HFFc6 (cell line): ENCODE data around the gene SUV39H2. TPM values are rescaled to one million over a fixed set of nuclear protein-coding genes. Genes with fewer than 3 reads are reported as not detected.

ENCODE experiments used
- DNase-seq: peaks from one replicate; pipeline ENCODE4 v3.0.0-alpha.2; 2018
- H3K27ac Mint-ChIP-seq: 2 replicates; pipeline ENCODE4 v1.8.0; 2020; ENCODE audit warnings: mild to moderate bottlenecking, mixed read lengths
- H3K27me3 Mint-ChIP-seq: 2 replicates; pipeline ENCODE4 v1.8.0; 2021; ENCODE audit warnings: mild to moderate bottlenecking, moderate library complexity, mixed read lengths; ENCODE audit not compliant: insufficient read depth
- H3K36me3 Mint-ChIP-seq: 2 replicates; pipeline ENCODE4 v1.8.0; 2021; ENCODE audit warnings: low read depth, mixed read lengths
- H3K4me1 Mint-ChIP-seq: 2 replicates; pipeline ENCODE4 v1.8.0; 2020; ENCODE audit warnings: low read depth, mixed read lengths
- H3K4me3 Mint-ChIP-seq: 2 replicates; pipeline ENCODE4 v1.8.0; 2020; ENCODE audit warnings: mild to moderate bottlenecking, moderate library complexity, mixed read lengths
- H3K9me3 Mint-ChIP-seq: 2 replicates; pipeline ENCODE4 v1.8.0; 2020; ENCODE audit warnings: mild to moderate bottlenecking, mixed read lengths
- long read RNA-seq: library from polyadenylated mRNA; unstranded; transcript quantifications from one replicate; pipeline ENCODE4 v2.0.0, GENCODE V29; 2019
- total RNA-seq, 6 experiments: library from RNA; stranded (reverse); fragmentation: NEBNext Ultra II Directional; extraction: Animal tissue kit (Norgen Biotek cat#: 25700); gene quantifications; 2 replicates in 1 of 6; 3 replicates in 5 of 6; pipeline ENCODE4 v1.2.3, GENCODE V29; 2021
- TF ChIP-seq, protein P1 (sequence below): fragments of 200-600 bp; sonication (generic); IDR thresholded peaks from 2 replicates; pipeline ENCODE4 v1.5.0; 2021; ENCODE audit warnings: antibody characterized with exemption, mild to moderate bottlenecking

Gene SUV39H2, protein sequence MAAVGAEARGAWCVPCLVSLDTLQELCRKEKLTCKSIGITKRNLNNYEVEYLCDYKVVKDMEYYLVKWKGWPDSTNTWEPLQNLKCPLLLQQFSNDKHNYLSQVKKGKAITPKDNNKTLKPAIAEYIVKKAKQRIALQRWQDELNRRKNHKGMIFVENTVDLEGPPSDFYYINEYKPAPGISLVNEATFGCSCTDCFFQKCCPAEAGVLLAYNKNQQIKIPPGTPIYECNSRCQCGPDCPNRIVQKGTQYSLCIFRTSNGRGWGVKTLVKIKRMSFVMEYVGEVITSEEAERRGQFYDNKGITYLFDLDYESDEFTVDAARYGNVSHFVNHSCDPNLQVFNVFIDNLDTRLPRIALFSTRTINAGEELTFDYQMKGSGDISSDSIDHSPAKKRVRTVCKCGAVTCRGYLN
- 10 to 100 TPM in 5 of 6 experiments, 1 to 10 TPM in 1; 8.6 to 18.1 (median 13.9) TPM for total RNA-seq
- long read RNA-seq, partial matches to known transcripts = 0 of 13 reads
- long read RNA-seq, other reads (novel, unspliced or antisense) = 6 of 13 reads

DNA sequence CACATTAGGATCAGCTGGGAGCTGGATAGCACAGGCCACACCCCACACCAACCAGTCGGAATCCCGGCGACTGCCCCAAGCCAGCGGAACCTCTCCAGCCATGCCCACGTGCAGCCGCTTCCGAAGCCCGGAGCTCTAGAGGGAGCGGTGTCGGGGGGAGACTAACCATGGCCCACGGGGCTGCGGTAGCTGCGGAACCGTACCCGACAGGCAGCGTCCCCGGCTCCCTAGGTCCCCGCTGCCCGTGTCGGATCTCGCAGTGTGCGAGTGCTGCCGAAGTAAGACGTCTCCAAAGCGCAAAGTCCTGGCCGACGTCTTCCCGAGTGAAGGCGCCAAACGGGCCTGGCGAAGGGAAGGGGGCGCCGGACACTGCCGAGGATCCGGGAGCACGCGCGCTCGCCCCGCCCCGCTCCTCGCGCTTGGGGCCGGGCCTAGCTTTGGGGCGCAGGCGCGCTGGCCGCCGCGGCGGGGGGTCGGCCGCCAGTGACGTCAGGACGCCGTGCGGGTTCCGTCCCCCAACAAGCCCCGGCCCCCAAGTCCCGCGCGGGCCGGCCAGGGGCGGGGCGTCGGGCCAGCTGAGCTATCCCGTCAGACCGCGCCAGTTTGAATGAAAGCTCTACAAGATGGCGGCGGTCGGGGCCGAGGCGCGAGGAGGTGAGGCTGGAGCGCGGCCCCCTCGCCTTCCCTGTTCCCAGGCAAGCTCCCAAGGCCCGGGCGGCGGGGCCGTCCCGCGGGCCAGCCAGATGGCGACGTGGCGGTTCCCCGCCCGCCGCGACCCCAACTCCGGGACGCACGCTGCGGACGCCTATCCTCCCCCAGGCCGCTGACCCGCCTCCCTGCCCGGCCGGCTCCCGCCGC, at the start of gene SUV39H2:
TSS of gene SUV39H2 (plus strand) at position 601 of the 858 bp plus-strand sequence. CDS start at position 624, 23 bp downstream.
- Mint-ChIP-seq H3K4me1 (peaks cover 36% of the 10 kb centered on the region), H3K36me3 (no peaks in the 10 kb centered on the region), H3K27me3 (no peaks in the 10 kb centered on the region), H3K27ac (peak within 1 kb of the TSS; percentile 90), H3K9me3 (no peaks in the 10 kb centered on the region), H3K4me3 (peak within 1 kb of the TSS; percentile 96)
- DNase-seq = peak; percentile 90
- TF ChIP-seq, protein P1, sequence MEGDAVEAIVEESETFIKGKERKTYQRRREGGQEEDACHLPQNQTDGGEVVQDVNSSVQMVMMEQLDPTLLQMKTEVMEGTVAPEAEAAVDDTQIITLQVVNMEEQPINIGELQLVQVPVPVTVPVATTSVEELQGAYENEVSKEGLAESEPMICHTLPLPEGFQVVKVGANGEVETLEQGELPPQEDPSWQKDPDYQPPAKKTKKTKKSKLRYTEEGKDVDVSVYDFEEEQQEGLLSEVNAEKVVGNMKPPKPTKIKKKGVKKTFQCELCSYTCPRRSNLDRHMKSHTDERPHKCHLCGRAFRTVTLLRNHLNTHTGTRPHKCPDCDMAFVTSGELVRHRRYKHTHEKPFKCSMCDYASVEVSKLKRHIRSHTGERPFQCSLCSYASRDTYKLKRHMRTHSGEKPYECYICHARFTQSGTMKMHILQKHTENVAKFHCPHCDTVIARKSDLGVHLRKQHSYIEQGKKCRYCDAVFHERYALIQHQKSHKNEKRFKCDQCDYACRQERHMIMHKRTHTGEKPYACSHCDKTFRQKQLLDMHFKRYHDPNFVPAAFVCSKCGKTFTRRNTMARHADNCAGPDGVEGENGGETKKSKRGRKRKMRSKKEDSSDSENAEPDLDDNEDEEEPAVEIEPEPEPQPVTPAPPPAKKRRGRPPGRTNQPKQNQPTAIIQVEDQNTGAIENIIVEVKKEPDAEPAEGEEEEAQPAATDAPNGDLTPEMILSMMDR = no peak

DNA sequence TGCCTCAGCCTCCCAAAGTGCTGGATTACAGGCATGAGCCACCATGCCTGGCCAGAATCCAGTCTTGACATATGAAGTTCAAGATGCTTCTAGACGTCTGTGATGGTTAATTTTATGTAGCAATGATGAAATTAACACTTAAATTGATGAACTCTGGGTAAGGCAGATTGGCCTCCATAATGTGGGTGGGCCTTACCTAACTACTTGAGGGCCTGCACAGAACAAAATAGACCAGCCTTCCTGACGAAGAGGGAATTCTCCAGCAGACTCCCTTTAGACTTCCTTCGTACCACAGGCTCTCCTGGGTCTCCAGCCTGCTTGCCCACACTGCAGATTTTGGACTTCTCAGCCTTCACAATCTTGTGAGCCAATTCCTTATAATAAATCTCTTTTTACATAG, 45.6 kb upstream of the SUV39H2 start:
- H3K36me3 Mint-ChIP-seq = no peaks in the 10 kb centered on the region

DNA sequence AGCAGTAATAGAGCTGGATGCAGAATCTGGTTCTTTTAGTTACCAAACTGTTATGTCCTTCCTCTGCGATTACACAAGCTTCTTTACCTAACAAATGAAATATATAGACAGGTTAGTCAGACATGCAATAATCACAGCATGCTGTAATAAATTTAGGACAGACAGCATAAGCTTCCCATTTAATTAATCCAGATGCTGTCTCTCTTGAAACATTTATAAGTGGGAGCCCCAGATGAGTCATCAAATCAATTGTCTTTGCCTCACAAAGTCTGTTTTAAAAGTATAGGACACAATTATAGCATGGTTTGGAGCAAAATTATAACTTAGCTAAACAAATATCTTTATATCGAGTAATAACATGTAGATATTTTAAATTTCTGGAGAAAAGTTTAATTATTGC, 42.5 kb upstream of the SUV39H2 start:
- DNase-seq = no peak
- H3K27me3 Mint-ChIP-seq = no peaks in the 10 kb centered on the region
- no peak overlapping the region for H3K27ac Mint-ChIP-seq
- H3K4me3 Mint-ChIP-seq = no peak overlapping the region
- H3K9me3 Mint-ChIP-seq = no peaks in the 10 kb centered on the region
- peaks cover 5% of the 10 kb centered on the region for H3K36me3 Mint-ChIP-seq
- peaks cover 20% of the 10 kb centered on the region for H3K4me1 Mint-ChIP-seq
- TF ChIP-seq, protein P1 = no peak

More for the DNA sequence above, 45.6 kb upstream of the SUV39H2 start:
- Mint-ChIP-seq H3K27ac (no peak overlapping the region), H3K27me3 (no peaks in the 10 kb centered on the region), H3K4me3 (no peak overlapping the region), H3K9me3 (no peaks in the 10 kb centered on the region), H3K4me1 (peaks cover 7% of the 10 kb centered on the region)
- TF ChIP-seq, protein P1 = no peak
- no peak for DNase-seq

DNA sequence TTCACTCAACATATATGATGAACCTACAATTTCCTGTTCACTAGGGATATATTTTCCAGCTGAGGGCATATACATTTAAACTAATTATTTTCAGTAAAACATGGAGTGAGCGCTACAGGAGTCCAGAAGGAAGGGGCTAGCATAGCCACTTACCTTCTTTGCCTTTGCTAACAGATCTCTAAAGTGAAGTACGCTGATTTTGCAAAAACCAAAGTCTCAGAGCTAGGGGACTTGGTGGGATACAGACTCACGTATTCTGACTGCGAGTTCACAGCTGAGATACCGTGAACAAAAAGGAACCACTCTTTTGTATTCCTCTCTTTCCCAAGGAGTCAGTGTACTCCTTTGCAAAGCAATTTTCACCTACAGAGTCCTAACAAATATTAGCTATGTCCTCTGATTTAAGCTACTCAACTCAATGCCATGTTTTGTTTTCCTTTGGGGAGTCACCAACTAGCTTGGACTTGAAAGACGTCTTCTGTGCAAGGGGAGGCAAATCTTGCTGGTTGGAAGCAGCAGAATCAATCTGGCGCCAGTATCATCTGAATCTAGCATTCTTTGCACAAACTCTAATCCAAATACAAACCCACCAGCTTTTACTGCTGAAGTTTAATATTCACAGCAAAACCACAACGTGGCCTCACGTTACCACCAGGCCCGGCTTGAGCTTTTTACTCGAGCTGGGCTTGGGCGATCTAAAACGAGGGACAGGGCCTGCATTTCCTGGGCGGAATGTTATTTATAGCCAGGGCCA, 41.5 kb upstream of the SUV39H2 start:
- Mint-ChIP-seq H3K9me3 (no peaks in the 10 kb centered on the region), H3K4me3 (peak overlapping the region; percentile 91), H3K27ac (peak overlapping the region; percentile 90), H3K4me1 (peaks cover 20% of the 10 kb centered on the region), H3K36me3 (peaks cover 12% of the 10 kb centered on the region), H3K27me3 (no peaks in the 10 kb centered on the region)
- DNase-seq = no peak
- TF ChIP-seq, protein P1 = no peak
